Stimulated activated naive B cell treated with anti-CD40 and anti-IgM and Interleukin-4, amounts not matched to agents 10 μg/mL and 1 μg/mL and 100 μg/mL, for 72 hours (primary cell): ENCODE results near the gene JAG2.
A peak's percentile ranks its signal among the peaks of the same experiment; 100 is the strongest.

Source experiments
- ATAC-seq, 2 donors: fragments of 150-1000 bp; cut with Tn5 transposase; replicated peaks; 2 replicates each; pipeline ENCODE4 v1.10.0; 2021; ENCODE audit warnings: moderate library complexity in 1 of 2
- DNase-seq: peaks from one replicate; pipeline ENCODE4 v3.0.0; 2021
- H3K27ac Mint-ChIP-seq: one replicate; pipeline ENCODE4 v1.8.0; 2022; ENCODE audit warnings: mild to moderate bottlenecking, mixed read lengths
- H3K27me3 Mint-ChIP-seq, 2 donors: one replicate each; pipeline ENCODE4 v1.8.0; 2022; ENCODE audit warnings: mixed read lengths in 2 of 2
- H3K36me3 Mint-ChIP-seq, 2 donors: one replicate each; pipeline ENCODE4 v1.8.0; 2022; ENCODE audit warnings: mixed read lengths in 2 of 2, mild to moderate bottlenecking in 1 of 2
- H3K4me1 Mint-ChIP-seq, 2 donors: one replicate each; pipeline ENCODE4 v1.8.0; 2022; ENCODE audit warnings: mixed read lengths in 2 of 2, mild to moderate bottlenecking in 1 of 2
- H3K4me3 Mint-ChIP-seq, 2 donors: one replicate each; pipeline ENCODE4 v1.8.0; 2022; ENCODE audit warnings: mild to moderate bottlenecking in 2 of 2, mixed read lengths in 2 of 2, moderate library complexity in 1 of 2
- H3K9me3 Mint-ChIP-seq, 2 donors: one replicate each; pipeline ENCODE4 v1.8.0; 2022; ENCODE audit warnings: mixed read lengths in 2 of 2, mild to moderate bottlenecking in 1 of 2

Gene JAG2

DNA sequence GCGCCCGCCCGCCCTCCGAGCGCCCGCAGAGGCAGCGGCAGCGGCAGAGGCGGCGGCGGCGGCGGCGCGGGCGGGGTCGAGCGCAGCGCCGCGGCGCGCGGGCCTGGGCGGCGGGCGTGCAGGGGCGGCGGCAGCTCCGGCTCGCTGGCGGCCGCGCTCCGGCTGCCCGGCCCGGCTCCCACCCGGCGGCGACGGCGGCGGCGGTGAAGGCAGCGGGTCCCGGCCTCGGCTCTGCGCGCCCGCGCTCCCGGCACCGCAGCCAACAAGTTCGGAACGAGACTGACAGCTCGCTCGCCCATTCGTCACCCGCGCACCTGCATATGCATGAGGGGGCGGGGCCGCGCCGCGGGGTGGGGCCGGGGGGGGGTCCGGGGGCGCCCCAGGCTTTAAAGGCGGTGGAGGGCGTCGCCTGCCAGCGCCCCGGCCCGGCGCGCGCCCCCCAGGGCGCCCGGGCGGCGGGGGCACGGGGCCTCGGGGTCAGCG, at the start of gene JAG2:
TSS of gene JAG2 (minus strand) at position 281 of the 483 bp plus-strand sequence. CDS start 356 bp downstream, outside the sequence.
- peaks cover 0 to 2% of the 10 kb centered on the region in 2 donors for H3K36me3 Mint-ChIP-seq
- H3K4me3 Mint-ChIP-seq: peak within 1 kb of the TSS; percentile 80
- ATAC-seq (peak; percentile 35 to 55), DNase-seq (no peak)
- H3K27me3 Mint-ChIP-seq: peaks cover 30 to 53% of the 10 kb centered on the region in 2 donors
- H3K9me3 Mint-ChIP-seq: no peaks in the 10 kb centered on the region
- H3K4me1 Mint-ChIP-seq: peaks cover 15 to 23% of the 10 kb centered on the region in 2 donors
- peak within 1 kb of the TSS; percentile 80 for H3K27ac Mint-ChIP-seq

DNA sequence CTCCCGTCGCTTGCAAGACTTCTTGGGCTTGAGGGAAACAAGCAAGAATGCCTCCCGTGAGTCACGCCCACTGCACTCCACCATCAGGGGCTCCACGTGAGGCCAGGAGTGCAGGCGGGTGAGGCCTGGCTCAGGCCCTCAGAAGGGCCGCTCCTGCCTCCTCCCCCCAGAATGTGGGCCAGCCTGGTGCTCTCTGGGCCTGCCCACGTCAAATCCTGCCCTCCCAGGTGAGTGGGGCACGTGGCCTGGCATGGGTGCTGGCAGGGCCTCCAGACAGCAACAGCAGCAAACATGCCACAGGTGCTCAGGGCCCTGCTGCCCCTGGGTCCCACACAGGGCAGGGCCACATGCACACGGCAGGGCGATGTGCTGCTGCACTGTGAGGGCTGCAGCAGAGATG, 49.2 kb upstream of the JAG2 start:
- DNase-seq: no peak
- peaks cover 0 to 2% of the 10 kb centered on the region in 2 donors for H3K4me1 Mint-ChIP-seq
- H3K36me3 Mint-ChIP-seq: peaks cover 35 to 58% of the 10 kb centered on the region in 2 donors
- no peaks in the 10 kb centered on the region for H3K27me3 Mint-ChIP-seq
- ATAC-seq: no peak
- no peaks in the 10 kb centered on the region for H3K9me3 Mint-ChIP-seq
- H3K27ac Mint-ChIP-seq: no peak overlapping the region
- no peak overlapping the region for H3K4me3 Mint-ChIP-seq

DNA sequence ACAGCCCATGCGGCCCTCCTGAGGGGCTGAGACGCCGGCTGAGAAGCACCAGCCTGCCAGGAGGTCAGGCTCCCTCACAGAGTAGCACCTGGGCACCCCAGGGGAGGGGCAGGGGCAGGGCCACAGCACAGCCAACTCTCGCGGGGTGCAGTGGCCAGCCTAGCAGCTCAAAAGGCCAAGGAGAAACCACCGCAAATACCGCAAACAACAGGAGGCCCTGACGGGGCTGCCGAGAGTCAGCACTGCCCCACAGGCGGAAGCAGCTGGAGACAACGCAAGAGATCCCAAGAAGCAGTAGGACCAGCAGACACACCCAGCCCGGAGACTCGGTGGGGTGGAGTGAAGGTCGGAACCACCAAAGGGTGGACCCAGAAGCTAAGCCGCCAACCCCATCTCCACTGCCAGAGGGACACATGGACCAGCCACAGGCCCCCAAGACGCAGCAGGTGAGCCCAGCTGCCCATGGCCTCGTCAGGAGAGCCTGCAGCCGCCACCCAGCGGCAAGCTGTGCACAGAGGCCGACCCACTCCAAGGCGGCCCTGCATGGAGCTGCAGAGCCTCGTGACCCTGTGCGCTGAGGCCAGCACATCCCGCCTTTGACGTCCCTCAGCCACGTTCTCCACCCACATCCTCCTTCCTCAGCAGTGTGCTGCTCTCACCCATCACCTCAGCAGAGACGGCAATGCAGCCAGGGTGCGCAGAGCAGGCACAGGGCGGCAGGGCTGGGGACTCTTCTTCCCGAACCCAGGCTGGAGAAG, 48.1 kb upstream of the JAG2 start:
- peaks cover 33 to 59% of the 10 kb centered on the region in 2 donors for H3K36me3 Mint-ChIP-seq
- no peak overlapping the region for H3K27ac Mint-ChIP-seq
- DNase-seq: no peak
- no peaks in the 10 kb centered on the region for H3K9me3 Mint-ChIP-seq
- H3K27me3 Mint-ChIP-seq: no peaks in the 10 kb centered on the region
- H3K4me3 Mint-ChIP-seq: no peak overlapping the region
- peaks cover 0 to 2% of the 10 kb centered on the region in 2 donors for H3K4me1 Mint-ChIP-seq
- no peak for ATAC-seq

DNA sequence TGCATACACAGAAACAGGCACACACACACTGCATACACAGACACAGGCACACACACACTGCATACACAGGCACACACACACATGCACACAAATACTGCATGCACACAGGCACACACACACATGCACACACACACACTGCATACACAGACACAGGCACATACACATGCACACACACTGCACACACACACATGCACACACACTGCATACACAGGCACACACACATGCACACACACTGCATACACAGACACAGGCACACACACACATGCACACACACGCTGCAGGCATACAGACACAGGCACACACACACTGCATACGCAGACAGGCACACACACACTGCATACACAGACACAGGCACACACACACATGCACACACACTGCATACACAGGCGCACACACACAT, 47.0 kb upstream of the JAG2 start:
- H3K36me3 Mint-ChIP-seq: peaks cover 28 to 56% of the 10 kb centered on the region in 2 donors
- H3K4me3 Mint-ChIP-seq: no peak overlapping the region
- H3K27me3 Mint-ChIP-seq: no peaks in the 10 kb centered on the region
- no peak overlapping the region for H3K27ac Mint-ChIP-seq
- no peaks in the 10 kb centered on the region for H3K9me3 Mint-ChIP-seq
- DNase-seq (no peak), ATAC-seq (no peak)
- peaks cover 0 to 2% of the 10 kb centered on the region in 2 donors for H3K4me1 Mint-ChIP-seq

DNA sequence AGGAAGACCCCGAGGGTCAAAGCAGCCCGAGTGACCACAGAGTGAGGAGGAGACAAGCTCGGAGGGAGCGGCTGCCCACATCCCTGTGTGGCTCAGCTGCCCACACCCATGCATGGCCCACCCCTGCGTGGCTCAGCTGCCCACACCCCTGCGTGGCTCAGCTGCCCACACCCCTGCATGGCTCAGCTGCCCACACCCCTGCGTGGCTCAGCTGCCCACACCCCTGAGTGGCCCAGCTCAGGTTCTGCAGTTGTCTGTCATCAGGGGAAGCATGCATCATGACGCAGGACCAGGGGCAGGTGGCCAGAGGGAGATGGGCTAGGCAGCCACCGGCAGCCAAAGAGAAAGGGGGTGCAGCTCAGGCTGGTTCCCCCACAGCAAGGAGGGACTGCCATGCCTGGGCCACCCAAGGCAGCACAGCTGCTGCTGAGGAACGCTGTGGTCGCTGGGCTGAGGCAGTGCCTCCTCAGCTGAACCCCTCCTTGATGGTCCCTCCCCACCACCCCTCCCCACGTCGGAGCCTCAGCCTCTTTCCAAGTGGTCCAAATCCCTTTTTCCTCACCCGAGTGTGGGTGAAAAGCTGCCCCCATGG, 45.8 kb upstream of the JAG2 start:
- Mint-ChIP-seq H3K9me3 (no peaks in the 10 kb centered on the region), H3K36me3 (peaks cover 29 to 54% of the 10 kb centered on the region in 2 donors)

DNA sequence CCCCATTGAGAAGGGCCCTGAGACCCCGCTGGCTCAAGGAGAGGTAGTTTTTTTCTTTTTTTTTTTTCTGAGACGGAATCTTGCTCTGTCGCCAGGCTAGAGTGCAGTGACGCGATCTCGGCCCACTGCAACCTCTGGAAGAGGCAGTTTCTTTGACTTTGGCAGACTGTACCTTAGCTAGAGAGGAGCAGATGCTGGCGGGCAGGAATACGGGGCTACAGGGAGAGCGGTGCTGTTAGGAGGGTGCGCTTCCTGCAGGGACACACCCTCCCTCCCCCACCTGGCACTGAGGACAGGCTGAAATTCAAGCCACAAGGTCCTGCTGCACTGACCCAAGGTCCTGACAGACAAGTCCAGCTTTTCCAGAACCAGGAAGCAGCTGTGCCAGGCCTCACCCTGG, 44.8 kb upstream of the JAG2 start:
- Mint-ChIP-seq H3K4me3 (no peak overlapping the region), H3K27ac (no peak overlapping the region), H3K4me1 (peaks cover 0 to 2% of the 10 kb centered on the region in 2 donors), H3K27me3 (no peaks in the 10 kb centered on the region), H3K9me3 (no peaks in the 10 kb centered on the region), H3K36me3 (peaks cover 20 to 44% of the 10 kb centered on the region in 2 donors)
- DNase-seq: no peak
- no peak for ATAC-seq

More for the DNA sequence above, 45.8 kb upstream of the JAG2 start:
- DNase-seq: no peak
- ATAC-seq: no peak
- Mint-ChIP-seq H3K27me3 (no peaks in the 10 kb centered on the region), H3K4me3 (no peak overlapping the region), H3K27ac (no peak overlapping the region), H3K4me1 (peaks cover 0 to 2% of the 10 kb centered on the region in 2 donors)

DNA sequence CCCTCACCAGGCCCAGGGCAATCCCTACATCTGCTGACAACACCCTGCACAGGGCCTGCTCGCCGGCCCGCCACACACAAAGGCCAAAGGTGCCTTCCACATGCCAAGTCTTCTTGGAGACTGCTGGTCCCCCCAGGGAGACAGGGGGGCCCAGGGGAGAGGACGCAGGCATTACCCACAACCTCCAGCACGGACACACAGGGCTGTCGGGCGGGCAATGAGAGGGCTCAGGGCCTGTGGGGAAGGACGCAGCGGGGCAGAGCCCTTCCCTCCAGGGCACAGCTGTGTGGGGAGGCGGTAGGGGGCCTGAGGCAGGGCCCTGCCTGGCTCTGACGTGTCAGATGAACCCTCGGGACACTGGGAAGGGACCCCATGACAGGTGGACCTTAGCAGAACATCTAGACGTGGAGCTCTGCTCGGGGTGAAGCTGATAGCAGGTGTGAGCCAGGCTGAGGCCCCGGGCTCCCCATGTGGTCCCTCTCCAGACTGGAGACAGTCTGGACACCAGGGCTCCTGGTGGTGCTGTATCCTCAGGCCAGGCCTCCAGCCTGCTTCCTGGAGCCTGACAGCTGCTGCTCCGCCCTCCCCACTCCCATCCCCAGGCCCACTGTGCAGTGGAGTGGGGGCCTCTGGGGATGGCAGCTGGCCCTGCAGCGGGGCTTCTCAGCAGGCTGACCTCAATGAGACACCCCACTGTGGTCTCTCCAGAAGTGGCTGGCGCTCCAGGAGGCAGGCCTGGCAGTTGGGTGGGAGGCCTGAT, 44.1 kb upstream of the JAG2 start:
- H3K9me3 Mint-ChIP-seq: no peaks in the 10 kb centered on the region
- peaks cover 18 to 43% of the 10 kb centered on the region in 2 donors for H3K36me3 Mint-ChIP-seq
- H3K27ac Mint-ChIP-seq: no peak overlapping the region

DNA sequence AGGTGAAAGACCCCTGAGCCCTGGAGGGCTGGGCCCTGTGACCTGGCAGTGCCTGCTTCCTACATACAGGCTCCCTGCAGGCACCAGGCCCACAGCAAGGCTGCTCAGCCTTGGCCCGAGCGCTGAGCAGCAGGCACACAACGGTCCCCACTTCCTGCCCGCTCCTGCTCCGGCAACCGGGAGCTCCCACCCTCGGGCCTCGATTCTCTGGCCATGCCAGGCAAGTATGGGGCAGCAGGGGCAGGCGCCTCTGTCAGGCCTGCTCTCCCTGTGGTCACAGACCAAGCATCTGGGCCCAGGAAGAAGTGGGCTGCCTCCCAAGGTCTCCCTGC, 43.1 kb upstream of the JAG2 start:
- DNase-seq: no peak
- peaks cover 0 to 4% of the 10 kb centered on the region in 2 donors for H3K4me1 Mint-ChIP-seq
- H3K36me3 Mint-ChIP-seq: peaks cover 9 to 37% of the 10 kb centered on the region in 2 donors
- no peak overlapping the region for H3K27ac Mint-ChIP-seq
- ATAC-seq: no peak
- no peaks in the 10 kb centered on the region for H3K27me3 Mint-ChIP-seq
- no peak overlapping the region for H3K4me3 Mint-ChIP-seq
- H3K9me3 Mint-ChIP-seq: no peaks in the 10 kb centered on the region

More for the DNA sequence above, 44.1 kb upstream of the JAG2 start:
- peaks cover 0 to 2% of the 10 kb centered on the region in 2 donors for H3K4me1 Mint-ChIP-seq
- DNase-seq (no peak), ATAC-seq (no peak)
- H3K27me3 Mint-ChIP-seq: no peaks in the 10 kb centered on the region
- H3K4me3 Mint-ChIP-seq: no peak overlapping the region

DNA sequence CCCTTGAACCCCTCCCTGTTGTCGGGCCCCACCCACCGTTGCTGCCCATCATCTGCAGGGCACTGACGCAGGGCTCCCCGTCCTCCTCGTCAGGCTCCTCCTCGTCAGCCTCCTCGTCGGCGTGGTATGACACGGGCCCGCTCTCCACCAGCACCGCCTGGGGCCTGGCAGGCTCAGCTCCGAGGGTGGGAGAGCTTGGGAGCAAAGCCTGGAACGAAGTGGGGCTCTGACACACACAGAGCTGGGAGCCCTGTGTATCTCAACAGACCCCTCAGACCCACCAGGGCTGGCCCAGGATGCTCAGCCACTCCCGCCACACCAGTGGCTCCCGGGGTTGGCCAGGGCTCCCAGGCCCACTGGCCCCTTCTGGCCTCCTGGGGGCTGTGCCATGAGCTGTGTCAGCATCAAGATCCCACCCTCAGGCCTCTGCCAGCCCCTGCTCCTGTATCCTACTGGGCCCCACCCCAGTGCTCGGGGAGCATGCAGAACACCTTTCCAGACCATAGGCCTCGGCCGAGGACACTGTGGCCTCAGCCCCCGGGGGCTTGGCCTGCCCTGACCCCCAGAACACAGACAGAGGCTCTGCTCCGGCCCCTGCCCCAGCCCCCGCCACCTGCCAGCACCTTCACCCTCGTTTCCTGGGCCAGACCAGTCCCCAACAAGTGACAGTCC, 42.6 kb upstream of the JAG2 start:
- Mint-ChIP-seq H3K27ac (no peak overlapping the region), H3K9me3 (no peaks in the 10 kb centered on the region), H3K27me3 (no peaks in the 10 kb centered on the region), H3K4me3 (no peak overlapping the region), H3K4me1 (peaks cover 0 to 6% of the 10 kb centered on the region in 2 donors), H3K36me3 (peaks cover 9 to 33% of the 10 kb centered on the region in 2 donors)
- DNase-seq: no peak
- no peak for ATAC-seq

DNA sequence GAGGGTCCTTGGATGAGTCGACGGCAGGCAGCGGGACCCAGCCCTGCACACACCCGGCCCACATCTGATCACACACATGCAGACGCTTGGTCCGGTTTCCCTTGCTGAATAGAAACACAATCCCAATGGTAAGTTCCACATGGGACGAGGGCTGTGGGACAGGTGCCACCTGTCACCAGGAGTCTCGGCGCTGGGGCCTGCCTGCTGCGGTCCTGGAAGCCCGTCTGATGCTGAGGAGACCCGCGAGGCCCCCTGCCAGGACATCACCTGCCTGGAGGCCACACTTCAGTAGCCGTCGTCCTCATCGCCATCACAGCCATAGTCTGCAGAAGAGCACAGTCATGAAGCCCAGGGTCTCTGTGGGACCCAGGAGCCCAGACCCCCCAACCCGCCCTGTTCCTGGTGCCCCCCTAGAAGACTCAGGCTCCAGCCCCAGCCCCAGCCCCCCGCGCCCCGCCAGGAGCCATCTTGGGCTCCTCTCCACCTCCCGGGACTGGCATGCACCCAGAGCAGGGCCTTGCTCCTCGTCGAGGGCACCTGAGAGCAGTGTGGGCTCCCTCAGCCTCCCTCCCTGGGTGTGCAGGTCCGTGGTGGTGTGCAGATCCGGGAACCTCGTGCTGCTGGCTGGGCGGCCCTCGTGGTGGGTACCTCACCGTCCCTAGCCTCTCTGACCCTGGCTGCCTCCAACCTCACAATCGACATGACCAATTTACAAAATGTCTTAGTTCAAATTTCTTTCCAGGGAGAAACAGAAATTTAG, 41.9 kb upstream of the JAG2 start:
- H3K9me3 Mint-ChIP-seq: no peaks in the 10 kb centered on the region
- peaks cover 9 to 26% of the 10 kb centered on the region in 2 donors for H3K36me3 Mint-ChIP-seq
- H3K27me3 Mint-ChIP-seq: no peaks in the 10 kb centered on the region
- DNase-seq (no peak), ATAC-seq (no peak)
- no peak overlapping the region for H3K4me3 Mint-ChIP-seq
- no peak overlapping the region for H3K27ac Mint-ChIP-seq
- H3K4me1 Mint-ChIP-seq: peaks cover 4 to 6% of the 10 kb centered on the region in 2 donors

DNA sequence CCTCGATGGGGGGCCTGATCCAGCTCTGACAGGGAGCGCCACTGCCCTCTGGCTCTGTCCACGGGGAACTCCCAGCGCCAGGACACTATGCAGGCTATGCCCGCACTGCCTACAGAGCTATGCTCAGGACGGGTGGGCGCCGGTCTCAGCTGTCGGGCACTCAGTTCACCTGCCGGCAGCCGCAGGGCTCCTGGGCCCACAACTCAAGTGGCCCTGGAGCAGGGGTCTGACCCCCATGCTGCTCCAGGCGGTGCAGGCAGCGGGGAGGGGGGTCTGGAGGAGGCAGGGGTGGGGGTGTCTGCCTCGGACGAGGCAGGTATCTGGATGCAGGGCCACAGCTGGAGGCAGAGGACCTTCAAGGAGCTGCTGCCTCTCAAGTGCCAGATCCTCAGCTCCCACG, 41.1 kb upstream of the JAG2 start:
- Mint-ChIP-seq H3K9me3 (no peaks in the 10 kb centered on the region), H3K27ac (no peak overlapping the region), H3K4me1 (peaks cover 8 to 14% of the 10 kb centered on the region in 2 donors), H3K4me3 (no peak overlapping the region), H3K36me3 (peaks cover 9 to 19% of the 10 kb centered on the region in 2 donors), H3K27me3 (no peaks in the 10 kb centered on the region)
- DNase-seq (no peak), ATAC-seq (no peak)

DNA sequence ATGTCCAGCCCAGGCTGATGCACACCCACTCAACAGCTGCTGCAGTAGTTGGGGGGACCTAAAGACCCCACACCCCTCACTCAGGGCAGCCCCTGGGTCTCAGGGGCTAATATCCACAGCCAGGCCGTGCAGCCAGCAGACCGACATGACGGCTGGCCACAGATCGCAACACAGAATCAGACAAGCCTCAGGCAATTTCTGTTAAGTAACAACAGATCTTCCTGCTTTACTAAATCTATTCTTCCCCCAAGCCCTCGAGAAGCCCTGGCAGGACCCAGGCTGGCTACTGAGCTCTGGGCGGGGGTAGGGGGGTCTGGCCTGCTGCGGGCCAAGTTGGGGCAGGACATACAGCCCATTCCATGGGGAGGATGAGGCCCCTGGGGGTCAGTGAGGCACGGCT, 40.5 kb upstream of the JAG2 start:
- Mint-ChIP-seq H3K9me3 (no peaks in the 10 kb centered on the region), H3K4me1 (peaks cover 11 to 20% of the 10 kb centered on the region in 2 donors), H3K27me3 (peaks cover 0 to 5% of the 10 kb centered on the region in 2 donors), H3K27ac (no peak overlapping the region), H3K4me3 (no peak overlapping the region), H3K36me3 (peaks cover 5 to 19% of the 10 kb centered on the region in 2 donors)
- DNase-seq: no peak
- no peak for ATAC-seq

DNA sequence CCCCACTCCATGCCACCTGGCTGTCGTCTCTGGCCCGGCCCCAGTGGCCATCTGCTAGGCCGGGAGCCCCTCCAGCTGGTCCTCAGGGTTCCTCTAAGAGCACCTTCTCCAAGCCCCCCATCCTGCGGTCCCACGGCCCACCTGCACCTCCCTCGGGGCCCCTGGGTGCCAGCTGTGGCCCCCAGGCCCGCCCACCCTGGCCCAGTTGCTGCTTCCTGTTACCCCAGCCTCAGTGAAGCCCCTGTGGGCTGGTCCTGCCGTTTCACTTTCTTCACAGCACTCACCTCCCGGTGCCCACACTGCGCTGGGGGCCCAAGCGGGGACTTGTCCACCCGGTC, 40.1 kb upstream of the JAG2 start:
- H3K4me1 Mint-ChIP-seq: peaks cover 11 to 23% of the 10 kb centered on the region in 2 donors
- no peaks in the 10 kb centered on the region for H3K9me3 Mint-ChIP-seq
- no peak overlapping the region for H3K4me3 Mint-ChIP-seq
- no peak for ATAC-seq
- peaks cover 5 to 19% of the 10 kb centered on the region in 2 donors for H3K36me3 Mint-ChIP-seq
- peaks cover 0 to 8% of the 10 kb centered on the region in 2 donors for H3K27me3 Mint-ChIP-seq
- peak overlapping the region; percentile 31 for H3K27ac Mint-ChIP-seq
- DNase-seq: no peak
